DMS114 treated with DMSO at 0.1 percent for 48 hours (cell line): ENCODE data around the gene TLK1.
"Not testable (repeated sequence)": the region's sequence is repeated elsewhere in the genome, so short reads cannot be mapped to it uniquely, and the experiment has no call there.

Experiments
- DNase-seq: peaks from one replicate; lab custom pipeline; 2025; ENCODE audit not compliant: unreplicated experiment; lab: John Stamatoyannopoulos, UW

Gene TLK1

DNA sequence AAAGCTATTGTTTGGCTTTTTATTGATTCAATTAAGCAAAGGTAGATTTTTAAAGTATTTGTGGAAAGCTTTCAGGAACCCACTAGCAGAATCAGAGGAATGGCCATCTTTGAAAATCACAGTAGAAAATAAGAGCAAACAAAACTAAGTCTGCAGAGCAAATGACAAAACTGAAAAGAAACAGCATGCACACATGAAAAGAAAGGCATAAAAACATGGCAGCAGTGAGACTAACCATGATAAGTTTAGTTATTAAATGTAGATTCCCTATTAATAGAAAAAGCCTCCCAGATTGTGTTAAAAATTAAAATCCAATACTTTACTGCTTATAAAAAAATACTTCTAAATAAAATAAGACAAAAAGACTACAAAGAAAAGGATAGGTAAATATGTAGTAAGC lies 9.1 kb upstream of the TLK1 start:
- no peak for DNase-seq

GRCh38 chr2:171169333-171169732 lies 8.6 kb upstream of the TLK1 start:
- no peak for DNase-seq

DNA sequence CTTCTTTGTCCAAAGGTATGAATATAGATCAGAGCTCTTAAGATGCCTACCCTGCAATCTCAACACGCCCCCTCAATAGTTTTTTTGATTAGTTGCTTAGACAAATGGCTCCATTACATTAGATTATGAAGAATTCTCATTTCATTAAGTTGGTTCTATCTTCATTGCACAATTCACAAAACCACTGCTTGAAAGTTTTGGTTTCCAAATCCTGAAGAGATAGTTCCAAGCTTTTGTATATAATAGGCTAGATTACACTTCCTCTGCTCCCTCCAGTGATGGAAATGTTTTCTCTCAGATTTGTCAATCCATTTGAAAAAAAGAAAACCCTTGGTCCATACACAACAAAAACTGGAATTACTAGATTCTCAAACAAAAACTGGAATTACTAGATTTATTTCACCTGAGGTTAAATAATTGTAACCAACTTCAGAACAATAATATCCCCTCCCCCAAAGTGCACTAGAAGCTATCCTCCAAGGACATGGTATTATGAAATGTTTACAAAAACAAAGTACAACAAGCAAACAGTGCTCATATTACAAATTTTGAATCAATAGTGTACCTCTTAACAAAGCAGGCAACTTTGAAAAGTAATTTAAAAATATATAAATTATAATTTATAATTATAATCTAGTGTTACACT lies 6.8 kb upstream of the TLK1 start:
- DNase-seq = no peak

GRCh38 chr2:171166328-171166983 lies 5.8 kb upstream of the TLK1 start:
- no peak for DNase-seq

DNA sequence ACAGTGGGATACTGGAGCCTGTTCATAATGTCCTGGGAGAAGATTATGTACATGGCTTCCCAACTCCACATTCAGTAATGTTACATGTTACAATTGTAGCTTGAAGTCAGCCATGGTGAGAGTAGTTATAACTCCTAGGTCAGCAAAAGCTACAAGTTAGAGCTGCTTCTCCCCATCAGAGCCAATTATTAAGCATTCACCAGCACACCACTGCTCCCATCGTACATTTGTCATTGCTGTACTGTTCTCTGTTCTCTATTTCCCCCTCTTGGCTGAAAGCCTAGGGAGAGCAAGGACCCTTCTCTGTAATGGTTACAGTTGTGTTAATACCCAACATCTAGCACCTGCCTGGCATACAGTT lies 5.3 kb upstream of the TLK1 start:
- DNase-seq = no peak

GRCh38 chr2:171163261-171163660 lies 2.6 kb upstream of the TLK1 start:
- no peak for DNase-seq

DNA sequence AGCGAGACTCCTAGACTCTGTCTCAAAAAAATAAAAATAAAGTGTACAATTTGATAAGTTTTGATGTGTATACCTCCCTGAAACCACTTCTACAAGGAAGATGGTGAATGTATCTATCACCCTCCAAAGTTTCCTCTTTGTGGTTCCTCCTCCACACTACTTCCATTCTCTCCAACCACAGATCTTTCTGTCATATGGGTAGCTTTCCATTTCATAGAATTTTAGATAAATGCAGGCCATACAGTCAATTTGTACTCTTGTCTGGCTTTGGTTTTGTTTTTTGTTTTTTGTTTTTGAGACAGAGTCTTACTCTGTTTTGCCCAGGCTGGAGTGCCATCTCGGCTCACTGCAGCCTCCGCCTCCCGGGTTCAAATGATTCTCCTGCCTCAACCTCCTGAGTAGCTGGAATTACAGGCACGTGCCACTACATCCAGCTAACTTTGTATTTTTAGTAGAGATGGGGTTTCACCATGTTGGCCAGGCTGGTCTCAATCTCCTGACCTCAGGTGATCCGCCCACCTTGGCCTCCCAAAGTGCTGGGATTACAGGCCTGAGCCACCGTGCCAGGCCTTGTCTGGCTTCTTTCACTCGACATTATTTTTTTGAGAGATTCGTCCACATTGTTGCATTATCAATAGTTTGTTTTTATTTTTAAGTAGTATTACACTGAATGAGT lies 2.0 kb upstream of the TLK1 start:
- not testable (repeated sequence) for DNase-seq

- DNase-seq = peak; percentile 37
Measured at GRCh38 chr2:171160956-171161740, 455 bp upstream of the TLK1 start.

DNA sequence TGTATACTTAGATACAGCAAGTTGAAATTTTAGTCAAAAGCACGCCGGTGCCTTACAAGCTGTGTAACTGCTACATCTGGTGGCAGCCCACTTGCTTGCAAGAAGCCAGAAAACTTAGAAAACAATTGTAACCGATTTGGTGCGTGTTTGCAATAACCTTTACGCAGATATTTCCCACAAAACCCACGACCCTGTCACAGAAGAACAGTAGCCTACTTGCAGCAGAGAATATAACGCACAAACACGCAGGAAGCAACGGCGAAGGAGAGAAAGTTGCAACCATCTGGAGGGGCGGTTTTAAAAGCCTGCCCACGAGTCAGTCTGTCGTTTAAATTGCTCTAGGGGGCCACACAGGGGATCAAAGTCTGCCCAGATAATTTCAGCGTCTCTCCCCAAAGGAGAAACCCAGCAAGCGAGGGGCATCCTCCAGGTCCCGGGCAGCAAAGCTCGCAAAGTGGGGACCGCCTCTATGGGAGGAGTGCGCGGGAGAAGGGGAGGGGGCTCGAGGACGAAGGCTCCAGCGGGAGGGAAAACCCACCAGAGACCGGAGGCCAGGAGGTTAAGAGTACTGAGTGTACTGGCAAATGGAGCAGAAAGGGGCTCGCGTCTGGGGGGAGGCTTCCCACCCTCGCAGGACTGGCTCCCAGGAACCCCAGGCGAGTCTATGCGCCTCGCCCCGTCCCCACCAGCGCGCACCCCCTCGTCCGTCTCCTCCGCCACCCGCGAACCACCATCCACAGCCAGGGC lies 1.1 kb downstream of the TLK1 start:
- peak; percentile 22 for DNase-seq

- DNase-seq = no peak
Measured at GRCh38 chr2:171158790-171159371, 1.8 kb downstream of the TLK1 start.

DNA sequence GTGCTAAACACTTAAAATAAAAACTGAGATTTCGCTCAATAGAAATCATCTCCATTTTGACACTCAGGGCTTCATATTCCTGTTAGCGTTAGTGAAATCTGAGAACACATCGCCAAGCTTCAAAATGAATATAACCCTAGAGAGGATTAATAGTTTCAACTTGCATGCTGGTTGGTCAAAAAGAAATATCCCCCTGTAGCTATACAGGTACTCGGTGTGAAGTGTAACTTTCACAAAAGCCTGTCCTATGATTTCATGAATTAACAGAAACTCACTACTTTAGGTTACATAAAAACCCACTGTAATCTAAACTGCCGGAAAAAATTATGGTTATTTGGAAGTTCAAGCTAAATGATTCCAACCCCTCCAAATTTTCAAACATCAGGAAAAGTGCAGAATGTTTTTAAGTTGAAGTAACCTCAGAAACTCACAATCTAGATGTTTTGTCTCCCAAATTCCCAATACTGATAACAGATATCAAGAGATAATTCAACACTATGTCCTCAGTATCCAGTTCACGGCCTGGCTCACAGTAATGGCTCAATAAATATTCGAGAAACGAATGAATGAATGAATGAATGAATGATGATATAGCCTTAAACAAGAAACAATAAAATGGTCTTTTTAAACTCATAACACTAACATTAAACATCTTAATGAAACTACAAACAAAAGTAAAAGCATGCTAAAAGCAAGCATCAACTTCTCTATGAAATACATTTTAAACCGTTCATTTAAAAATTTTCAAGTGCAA lies 2.5 kb downstream of the TLK1 start:
- no peak for DNase-seq

- DNase-seq = no peak
Measured at GRCh38 chr2:171157109-171157500, 3.6 kb downstream of the TLK1 start.

GRCh38 chr2:171154348-171154747 lies 6.3 kb downstream of the TLK1 start:
- no peak for DNase-seq

DNA sequence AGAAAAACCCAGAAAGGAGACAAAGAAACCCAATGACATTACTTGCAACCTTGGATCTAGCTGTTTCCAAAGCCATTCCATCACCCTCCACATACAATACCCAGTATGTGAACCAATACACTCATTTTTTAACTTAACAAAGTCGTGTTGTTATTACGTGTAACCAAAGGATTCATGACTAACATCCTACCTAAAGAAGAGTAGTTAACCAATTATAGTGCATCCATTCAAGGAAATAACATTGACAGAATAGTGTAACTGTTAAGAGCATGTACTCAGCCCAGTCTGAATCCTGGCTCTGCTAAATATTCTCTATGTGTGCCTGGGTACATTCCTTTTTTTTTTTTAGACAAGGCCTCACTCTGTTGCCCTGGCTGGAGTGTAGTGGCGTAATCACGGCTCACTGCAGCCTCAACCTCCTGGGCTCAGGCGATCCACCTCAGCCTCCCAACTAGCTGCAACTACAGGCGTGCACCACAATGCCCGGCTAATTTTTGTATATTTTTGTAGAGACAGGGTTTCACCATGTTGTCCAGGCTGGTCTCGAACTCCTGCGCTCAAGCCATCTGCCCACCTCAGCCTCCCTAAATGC lies 9.9 kb downstream of the TLK1 start:
- DNase-seq = no peak

GRCh38 chr2:171149986-171150693 lies 10.6 kb downstream of the TLK1 start:
- DNase-seq = no peak

GRCh38 chr2:171149171-171149938 lies 11.3 kb downstream of the TLK1 start:
- no peak for DNase-seq

- no peak for DNase-seq
Measured at GRCh38 chr2:171147081-171147480, 13.6 kb downstream of the TLK1 start.

GRCh38 chr2:171146633-171147032 lies 14.1 kb downstream of the TLK1 start:
- no peak for DNase-seq
